B cell (primary cell): ENCODE results near the gene SEC31B.

ENCODE experiments used
- CTCF ChIP-seq: fragments of 200-600 bp; IDR thresholded peaks from one replicate; pipeline ENCODE4 v1.8.0; 2022; ENCODE audit warnings: antibody characterized with exemption, mild to moderate bottlenecking
- EZH2 ChIP-seq: IDR thresholded peaks from 2 replicates; pipeline ENCODE4 v1.6.1; 2012; ENCODE audit warnings: borderline replicate concordance, low read depth, mild to moderate bottlenecking, moderate library complexity, low read length; ENCODE audit not compliant: insufficient read depth, poor library complexity, severe bottlenecking

DNA sequence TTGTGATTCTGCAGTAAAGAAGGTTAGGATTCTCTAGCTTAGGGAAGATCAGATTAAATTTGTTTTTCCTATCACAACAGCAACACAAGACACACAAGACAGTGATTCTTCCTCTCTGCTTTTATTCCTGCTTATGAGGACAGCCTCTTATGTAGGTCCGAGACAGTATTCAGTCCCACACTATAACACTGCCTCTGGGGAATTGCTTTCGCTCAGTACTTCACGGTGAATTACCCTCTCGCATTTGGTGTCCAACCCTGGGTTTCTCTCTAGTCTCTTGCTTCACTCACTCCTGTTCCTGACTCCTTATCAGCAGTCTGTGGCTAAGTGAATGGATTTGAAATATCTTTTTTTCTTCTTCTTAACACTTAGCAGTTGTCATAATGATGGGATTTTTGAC is 17.8 kb upstream of the SEC31B start:
- TF ChIP-seq CTCF (no peak), EZH2 (no peak)
